A673 (cell line): ENCODE results near the gene SLC22A23. TPM values are rescaled to one million over a fixed set of nuclear protein-coding genes. Genes with fewer than 3 reads are reported as not detected.

Experiments used
- BruUV-seq: library from RNA; stranded (reverse); fragments of 400-500 nt; replicated peaks from 2 replicates; lab custom pipeline; 2021; lab: Mats Ljungman, UMichigan
- CTCF ChIA-PET: fragments of 300-600 bp; sonication (Branson Sonifier 250); formaldehyde crosslinking; loops from one replicate; lab custom pipeline; 2022; ENCODE audit warnings: antibody characterized with exemption; lab: Charles Lee
- POLR2A ChIA-PET: fragments of 300-600 bp; sonication (Branson Sonifier 250); formaldehyde crosslinking; loops from one replicate; lab custom pipeline; 2022; ENCODE audit warnings: antibody characterized with exemption; ENCODE audit not compliant: low non-redundant PET; lab: Charles Lee
- DNase-seq: peaks from one replicate; pipeline ENCODE4 v3.0.0-alpha.2; 2015; ENCODE audit warnings: low spot score
- H3K27ac ChIP-seq: fragments of 200-600 bp; sonication (generic); 2 replicates; pipeline ENCODE4 v1.5.1; 2016; ENCODE audit warnings: mixed run types, low read depth, mild to moderate bottlenecking, mixed read lengths, antibody characterized with exemption, low read length; ENCODE audit not compliant: poor library complexity, severe bottlenecking
- H3K27me3 ChIP-seq: fragments of 200-600 bp; sonication (generic); replicated peaks from 2 replicates; pipeline ENCODE4 v1.6.1; 2017; ENCODE audit warnings: mixed run types, low read depth, mild to moderate bottlenecking, mixed read lengths, antibody characterized with exemption, low read length; ENCODE audit not compliant: insufficient read depth, poor library complexity
- H3K36me3 ChIP-seq: fragments of 200-600 bp; sonication (generic); 2 replicates; pipeline ENCODE4 v1.6.1; 2016; ENCODE audit warnings: mixed run types, mild to moderate bottlenecking, mixed read lengths, antibody characterized with exemption, low read length; ENCODE audit not compliant: insufficient read depth, poor library complexity, severe bottlenecking
- H3K4me1 ChIP-seq: fragments of 200-600 bp; sonication (generic); 2 replicates; pipeline ENCODE4 v1.6.1; 2017; ENCODE audit warnings: mixed run types, mild to moderate bottlenecking, mixed read lengths, antibody characterized with exemption, low read length; ENCODE audit not compliant: insufficient read depth, poor library complexity, severe bottlenecking
- H3K4me3 ChIP-seq: fragments of 200-600 bp; sonication (generic); 2 replicates; pipeline ENCODE4 v1.5.1; 2016; ENCODE audit warnings: low read depth, mixed run types, mild to moderate bottlenecking, mixed read lengths, low read length; ENCODE audit not compliant: poor library complexity, severe bottlenecking
- H3K9me3 ChIP-seq: fragments of 200-600 bp; sonication (generic); 2 replicates; pipeline ENCODE4 v1.6.1; 2016; ENCODE audit warnings: mixed run types, low read depth, mild to moderate bottlenecking, mixed read lengths, antibody characterized with exemption, low read length; ENCODE audit not compliant: poor library complexity, severe bottlenecking
- EZH2 ChIP-seq: fragments of 200-600 bp; sonication (generic); IDR thresholded peaks from 2 replicates; pipeline ENCODE4 v1.6.1; 2017; ENCODE audit warnings: borderline replicate concordance, low read depth, mild to moderate bottlenecking, mixed read lengths, antibody characterized with exemption, low read length; ENCODE audit not compliant: poor library complexity, severe bottlenecking
- intact Hi-C: fragments of 100-400 bp; cut with micrococcal nuclease; formaldehyde crosslinking; loops from one replicate; pipeline ENCODE4 v1.10.0; 2022; ENCODE audit not compliant: unreplicated experiment
- total RNA-seq: library from RNA; stranded (reverse); gene quantifications from 2 replicates; pipeline ENCODE4 v1.2.3, GENCODE V29; 2021
- TF ChIP-seq, protein P1 (sequence below): fragments of 300-800, 200-600 bp; sonication (generic); conservative IDR thresholded peaks from 2 replicates; pipeline ENCODE4 v1.5.1; 2017; ENCODE audit warnings: low read depth, mild to moderate bottlenecking, antibody characterized with exemption, low read length, moderate library complexity, mixed read lengths

SLC22A23 gene
- total RNA-seq, 1 experiment from 2014 or later: 6.2 TPM

DNA sequence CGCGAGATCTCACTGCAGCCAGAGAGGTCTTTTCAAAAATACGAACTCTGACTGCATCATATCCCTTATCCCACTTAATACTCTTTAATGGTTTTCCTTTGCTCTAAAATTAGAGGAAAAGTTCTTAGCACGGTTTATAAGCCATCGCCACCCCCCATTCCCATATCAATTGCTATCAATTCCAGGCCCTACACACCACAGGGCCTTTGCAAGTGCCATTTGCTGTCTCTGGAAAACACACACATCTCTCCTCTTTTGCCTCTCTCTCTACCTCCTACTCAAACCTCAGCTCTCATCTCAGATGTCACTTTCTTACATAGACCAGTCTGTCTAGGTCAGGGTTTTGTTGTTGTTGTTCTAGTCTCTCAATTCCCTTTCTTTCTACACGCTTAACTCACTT lies 9.8 kb downstream of the SLC22A23 start:
- intact Hi-C loops: no loop called here
- Histone ChIP-seq H3K36me3 (no peaks in the 10 kb centered on the region), H3K4me1 (no peaks in the 10 kb centered on the region), H3K27me3 (no peaks in the 10 kb centered on the region), H3K4me3 (no peak overlapping the region), H3K27ac (no peak overlapping the region), H3K9me3 (no peaks in the 10 kb centered on the region)
- BruUV-seq: no TSS peak
- ChIA-PET CTCF (no interaction called here), POLR2A (no interaction called here)
- DNase-seq: no peak
- no peak for TF ChIP-seq EZH2
- TF ChIP-seq, protein P1, sequence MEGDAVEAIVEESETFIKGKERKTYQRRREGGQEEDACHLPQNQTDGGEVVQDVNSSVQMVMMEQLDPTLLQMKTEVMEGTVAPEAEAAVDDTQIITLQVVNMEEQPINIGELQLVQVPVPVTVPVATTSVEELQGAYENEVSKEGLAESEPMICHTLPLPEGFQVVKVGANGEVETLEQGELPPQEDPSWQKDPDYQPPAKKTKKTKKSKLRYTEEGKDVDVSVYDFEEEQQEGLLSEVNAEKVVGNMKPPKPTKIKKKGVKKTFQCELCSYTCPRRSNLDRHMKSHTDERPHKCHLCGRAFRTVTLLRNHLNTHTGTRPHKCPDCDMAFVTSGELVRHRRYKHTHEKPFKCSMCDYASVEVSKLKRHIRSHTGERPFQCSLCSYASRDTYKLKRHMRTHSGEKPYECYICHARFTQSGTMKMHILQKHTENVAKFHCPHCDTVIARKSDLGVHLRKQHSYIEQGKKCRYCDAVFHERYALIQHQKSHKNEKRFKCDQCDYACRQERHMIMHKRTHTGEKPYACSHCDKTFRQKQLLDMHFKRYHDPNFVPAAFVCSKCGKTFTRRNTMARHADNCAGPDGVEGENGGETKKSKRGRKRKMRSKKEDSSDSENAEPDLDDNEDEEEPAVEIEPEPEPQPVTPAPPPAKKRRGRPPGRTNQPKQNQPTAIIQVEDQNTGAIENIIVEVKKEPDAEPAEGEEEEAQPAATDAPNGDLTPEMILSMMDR: no peak

DNA sequence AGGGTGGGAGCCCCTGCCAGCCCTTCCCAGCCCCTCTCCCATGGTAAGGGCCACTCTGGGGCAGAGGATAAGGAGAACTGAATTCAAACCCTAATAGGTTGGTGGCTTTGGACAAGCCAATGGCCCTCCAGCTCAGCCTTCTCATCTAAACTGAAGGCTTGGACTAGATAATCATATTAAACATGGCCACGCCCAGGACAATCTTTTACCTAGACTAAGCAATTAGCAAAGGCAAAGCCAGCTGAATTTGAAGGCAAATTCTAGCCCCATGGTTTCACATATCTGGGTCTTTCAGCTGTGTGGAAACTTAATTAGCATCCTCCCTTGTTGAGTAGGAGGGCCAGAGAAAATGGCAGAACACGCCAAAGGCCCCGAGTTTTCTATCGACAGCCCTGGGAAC lies 10.7 kb downstream of the SLC22A23 start:
- H3K27me3 ChIP-seq: no peaks in the 10 kb centered on the region
- no peaks in the 10 kb centered on the region for H3K9me3 ChIP-seq
- no peak for TF ChIP-seq EZH2
- TF ChIP-seq, protein P1: no peak
- no peak for DNase-seq
- no TSS peak for BruUV-seq
- no peaks in the 10 kb centered on the region for H3K4me1 ChIP-seq
- no peaks in the 10 kb centered on the region for H3K36me3 ChIP-seq
- no peak overlapping the region for H3K4me3 ChIP-seq
- ChIA-PET POLR2A (no interaction called here), CTCF (no interaction called here)
- no peak overlapping the region for H3K27ac ChIP-seq
- intact Hi-C loops: no loop called here

DNA sequence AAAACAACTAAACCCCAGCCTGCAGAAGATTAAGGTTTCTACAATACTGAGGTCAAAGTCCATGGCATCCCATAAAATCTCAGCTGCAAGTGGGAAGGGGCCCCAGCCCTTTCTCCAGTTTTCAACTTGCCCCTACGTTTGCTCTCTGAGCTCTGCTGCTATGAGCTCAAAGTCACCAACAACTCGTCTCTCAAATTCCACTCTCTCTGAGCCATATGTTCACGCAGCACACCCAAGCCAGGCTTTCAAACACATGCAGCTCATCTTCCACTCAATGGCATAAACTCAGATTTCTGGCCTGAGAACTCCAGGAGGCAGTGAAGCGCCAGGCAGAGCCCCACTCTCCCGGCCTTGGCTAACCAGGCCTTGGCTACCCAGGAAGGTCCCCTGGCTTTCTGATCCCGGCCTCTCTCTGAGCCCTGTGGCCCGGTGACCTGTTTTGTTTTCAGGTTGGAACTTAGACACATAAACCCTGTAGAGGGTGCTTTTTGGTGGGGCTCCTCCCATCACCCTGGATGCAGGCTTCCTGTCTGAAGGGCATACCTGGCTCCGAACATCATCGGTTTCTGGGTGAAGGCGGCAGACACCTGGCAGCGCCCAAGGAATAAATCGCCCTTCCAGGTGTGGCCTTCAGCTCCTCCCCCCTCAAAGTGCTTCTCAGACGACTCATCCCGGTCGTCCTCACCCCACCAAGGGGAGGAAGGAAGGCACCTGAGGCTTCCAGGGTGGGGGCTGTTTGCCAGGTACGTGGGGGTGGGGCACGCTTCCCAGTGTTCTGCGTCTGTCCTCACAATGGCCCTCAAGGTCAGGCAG lies 12.4 kb downstream of the SLC22A23 start:
- ChIA-PET POLR2A (no interaction called here), CTCF (no interaction called here)
- TF ChIP-seq, protein P1: no peak
- TF ChIP-seq EZH2: no peak
- no peaks in the 10 kb centered on the region for H3K27me3 ChIP-seq
- no peaks in the 10 kb centered on the region for H3K4me1 ChIP-seq
- H3K36me3 ChIP-seq: no peaks in the 10 kb centered on the region
- H3K4me3 ChIP-seq: no peak overlapping the region
- no peaks in the 10 kb centered on the region for H3K9me3 ChIP-seq
- H3K27ac ChIP-seq: no peak overlapping the region
- intact Hi-C loops: no loop called here
- DNase-seq: no peak
- no TSS peak for BruUV-seq
